ENCODE measurements around the gene HSPG2.

Gene HSPG2

GRCh38 chr1:21902026-21903012 lies 34.8 kb downstream of the HSPG2 start:
- FAIRE-seq = no peak
- DNase-seq (ENCODE audit: extremely low spot score, insufficient read length, low read depth) = no peak

- no peak for FAIRE-seq
- no peak for DNase-seq (ENCODE audit: extremely low spot score, insufficient read length, low read depth)
Measured at GRCh38 chr1:21901473-21901847, 35.6 kb downstream of the HSPG2 start.

- DNase-seq (ENCODE audit: extremely low spot score, insufficient read length, low read depth) (no peak), FAIRE-seq (no peak)
Measured at GRCh38 chr1:21900766-21901472, 36.2 kb downstream of the HSPG2 start.

- FAIRE-seq (no peak), DNase-seq (ENCODE audit: extremely low spot score, insufficient read length, low read depth) (no peak)
Measured at GRCh38 chr1:21899987-21900386, 37.1 kb downstream of the HSPG2 start.

- no peak for DNase-seq (ENCODE audit: extremely low spot score, insufficient read length, low read depth)
- FAIRE-seq = no peak
Measured at GRCh38 chr1:21899267-21899810, 37.8 kb downstream of the HSPG2 start.

GRCh38 chr1:21898326-21899200 lies 38.5 kb downstream of the HSPG2 start:
- no peak for FAIRE-seq
- DNase-seq (ENCODE audit: extremely low spot score, insufficient read length, low read depth) = no peak

GRCh38 chr1:21897844-21898243 lies 39.3 kb downstream of the HSPG2 start:
- no peak for DNase-seq (ENCODE audit: extremely low spot score, insufficient read length, low read depth)
- no peak for FAIRE-seq

- DNase-seq (ENCODE audit: extremely low spot score, insufficient read length, low read depth) (no peak), FAIRE-seq (no peak)
Measured at GRCh38 chr1:21896652-21897532, 40.2 kb downstream of the HSPG2 start.

GRCh38 chr1:21896026-21896425 lies 41.1 kb downstream of the HSPG2 start:
- no peak for DNase-seq (ENCODE audit: extremely low spot score, insufficient read length, low read depth)
- FAIRE-seq = no peak

GRCh38 chr1:21894034-21894881 lies 42.9 kb downstream of the HSPG2 start:
- FAIRE-seq (no peak), DNase-seq (ENCODE audit: extremely low spot score, insufficient read length, low read depth) (no peak)

GRCh38 chr1:21893046-21893805 lies 43.9 kb downstream of the HSPG2 start:
- DNase-seq (ENCODE audit: extremely low spot score, insufficient read length, low read depth) (no peak), FAIRE-seq (no peak)

GRCh38 chr1:21891621-21892479 lies 45.3 kb downstream of the HSPG2 start:
- no peak for FAIRE-seq

GRCh38 chr1:21891081-21891480 lies 46.0 kb downstream of the HSPG2 start:
- no peak for FAIRE-seq
- DNase-seq (ENCODE audit: extremely low spot score, insufficient read length, low read depth) = no peak

More at GRCh38 chr1:21891621-21892479, 45.3 kb downstream of the HSPG2 start:
- no peak for DNase-seq (ENCODE audit: extremely low spot score, insufficient read length, low read depth)

- DNase-seq (ENCODE audit: extremely low spot score, insufficient read length, low read depth) = no peak
Measured at GRCh38 chr1:21888500-21888899, 48.6 kb downstream of the HSPG2 start.

GRCh38 chr1:21887796-21888195 lies 49.3 kb downstream of the HSPG2 start:
- no peak for DNase-seq (ENCODE audit: extremely low spot score, insufficient read length, low read depth)
- FAIRE-seq = no peak

More at GRCh38 chr1:21888500-21888899, 48.6 kb downstream of the HSPG2 start:
- FAIRE-seq = no peak

- FAIRE-seq (no peak), DNase-seq (ENCODE audit: extremely low spot score, insufficient read length, low read depth) (no peak)
Measured at GRCh38 chr1:21887216-21887736, 49.8 kb downstream of the HSPG2 start.

Data from GM18507 (cell line).